ENCODE measurements around the gene VCP.

VCP gene

DNA sequence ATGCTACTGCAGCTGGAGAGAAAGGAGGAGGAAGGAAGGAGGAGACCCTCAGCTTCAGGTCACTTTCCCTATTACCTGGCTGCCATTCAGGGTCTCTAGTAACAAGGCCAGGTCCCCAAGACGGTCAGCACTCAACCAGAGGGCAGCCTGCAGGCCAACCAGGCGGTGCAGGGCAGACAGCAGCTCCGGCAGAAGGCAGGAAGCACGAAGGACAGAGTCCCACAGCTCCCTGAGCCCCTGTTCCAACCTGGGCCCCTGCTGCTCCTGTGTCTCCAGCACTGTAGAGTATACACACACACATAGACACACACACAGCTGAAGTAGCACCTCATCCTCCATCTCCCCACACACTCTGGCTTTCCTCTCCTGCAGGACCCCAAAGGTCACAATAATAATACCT is 5.6 kb upstream of the VCP start:
- Histone ChIP-seq H3K9me3 (ENCODE audit: control insufficient read depth, insufficient read depth, low read length) (no peaks in the 10 kb centered on the region), H3K27ac (ENCODE audit: low read length) (no peak overlapping the region), H3K27me3 (ENCODE audit: control insufficient read depth, insufficient read depth, low read length) (no peaks in the 10 kb centered on the region), H3K36me3 (ENCODE audit: control insufficient read depth, insufficient read depth, low read length) (peaks cover 10% of the 10 kb centered on the region; the same call in 1 of the 2 replicates), H3K4me1 (ENCODE audit: control insufficient read depth, insufficient read depth, low read length) (no peaks in the 10 kb centered on the region), H3K4me3 (ENCODE audit: low read length) (no peak overlapping the region)
- DNase-seq (ENCODE audit: low read depth, low spot score) = no peak
- no CpG with 5 or more reads among the region's 4 CpGs for WGBS (ENCODE audit: insufficient coverage, insufficient read length)

DNA sequence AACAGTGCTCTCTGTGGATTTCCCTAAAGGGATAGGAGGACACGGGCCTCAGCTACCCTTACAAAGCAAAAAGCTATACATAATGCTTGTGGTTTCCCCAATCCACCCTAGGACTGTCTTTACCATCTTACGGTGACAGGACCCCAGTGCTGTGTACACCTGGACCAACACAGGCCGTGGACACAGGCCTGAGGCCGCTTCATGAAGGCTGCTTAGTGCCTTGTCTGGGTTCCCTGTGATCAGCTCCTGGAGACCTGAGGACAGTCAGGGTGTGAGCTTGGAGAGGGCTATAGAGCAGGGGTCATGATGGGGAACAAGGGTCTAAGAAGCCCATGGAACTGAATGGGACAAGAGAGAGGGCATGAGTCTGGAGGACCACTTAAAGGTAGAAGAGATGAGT is 4.4 kb upstream of the VCP start:
- H3K27me3 ChIP-seq (ENCODE audit: control insufficient read depth, insufficient read depth, low read length) = no peaks in the 10 kb centered on the region
- no peak overlapping the region for H3K27ac ChIP-seq (ENCODE audit: low read length)
- WGBS (ENCODE audit: insufficient coverage, insufficient read length) = no CpG with 5 or more reads among the region's 4 CpGs
- no peak overlapping the region for H3K4me3 ChIP-seq (ENCODE audit: low read length)
- H3K36me3 ChIP-seq (ENCODE audit: control insufficient read depth, insufficient read depth, low read length) = peaks cover 10% of the 10 kb centered on the region; the same call in 1 of the 2 replicates
- no peaks in the 10 kb centered on the region for H3K4me1 ChIP-seq (ENCODE audit: control insufficient read depth, insufficient read depth, low read length)
- no peaks in the 10 kb centered on the region for H3K9me3 ChIP-seq (ENCODE audit: control insufficient read depth, insufficient read depth, low read length)
- no peak for DNase-seq (ENCODE audit: low read depth, low spot score)

DNA sequence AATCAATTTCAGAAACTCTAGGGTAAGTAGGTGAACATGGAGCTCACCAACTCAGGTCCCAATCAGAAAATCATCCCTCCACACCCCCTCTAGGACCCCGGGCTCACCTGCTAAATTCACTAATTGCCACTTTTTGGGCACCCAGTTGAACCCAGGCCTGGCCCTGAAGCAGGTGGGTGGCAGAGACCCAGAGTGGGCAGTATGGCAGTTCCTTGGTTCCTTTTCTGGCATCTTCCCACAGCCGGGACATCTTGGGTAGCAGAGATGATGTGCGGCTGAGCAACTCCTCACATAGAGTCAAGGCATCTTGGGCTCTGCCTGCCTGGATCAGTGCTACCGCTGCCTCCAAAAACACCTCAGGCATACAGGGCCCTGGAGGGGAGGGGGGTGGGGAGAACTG is 2.9 kb upstream of the VCP start:
- no CpG with 5 or more reads among the region's 4 CpGs for WGBS (ENCODE audit: insufficient coverage, insufficient read length)
- H3K36me3 ChIP-seq (ENCODE audit: control insufficient read depth, insufficient read depth, low read length) = peaks cover 10% of the 10 kb centered on the region; the same call in 1 of the 2 replicates
- no peak overlapping the region for H3K27ac ChIP-seq (ENCODE audit: low read length)

DNA sequence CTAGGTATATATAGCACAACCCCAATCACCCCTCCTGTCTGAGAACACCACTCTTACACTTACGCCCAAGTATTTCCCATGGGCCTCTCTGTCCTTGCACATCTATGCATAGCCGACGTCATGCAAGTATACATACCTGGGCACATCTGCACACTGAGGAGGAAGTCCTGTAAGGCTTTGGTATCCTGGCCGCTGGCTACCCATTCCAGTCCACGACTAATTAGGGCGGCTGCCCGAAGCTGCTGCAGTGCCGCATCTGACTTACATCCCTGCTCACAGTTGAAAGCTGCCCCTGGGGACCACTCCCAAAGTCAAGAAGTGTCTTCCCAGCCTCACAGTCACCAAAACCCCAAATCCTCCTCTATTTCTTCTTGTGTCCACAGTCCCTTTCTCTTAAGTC is 2.4 kb upstream of the VCP start:
- Histone ChIP-seq H3K27ac (ENCODE audit: low read length) (no peak overlapping the region), H3K36me3 (ENCODE audit: control insufficient read depth, insufficient read depth, low read length) (peaks cover 10% of the 10 kb centered on the region; the same call in 1 of the 2 replicates), H3K9me3 (ENCODE audit: control insufficient read depth, insufficient read depth, low read length) (no peaks in the 10 kb centered on the region), H3K4me3 (ENCODE audit: low read length) (no peak overlapping the region), H3K27me3 (ENCODE audit: control insufficient read depth, insufficient read depth, low read length) (no peaks in the 10 kb centered on the region), H3K4me1 (ENCODE audit: control insufficient read depth, insufficient read depth, low read length) (no peaks in the 10 kb centered on the region)
- WGBS (ENCODE audit: insufficient coverage, insufficient read length) = no CpG with 5 or more reads among the region's 8 CpGs
- no peak for DNase-seq (ENCODE audit: low read depth, low spot score)

More for the DNA sequence above, 2.9 kb upstream of the VCP start:
- no peak for DNase-seq (ENCODE audit: low read depth, low spot score)
- Histone ChIP-seq H3K4me3 (ENCODE audit: low read length) (no peak overlapping the region), H3K9me3 (ENCODE audit: control insufficient read depth, insufficient read depth, low read length) (no peaks in the 10 kb centered on the region), H3K4me1 (ENCODE audit: control insufficient read depth, insufficient read depth, low read length) (no peaks in the 10 kb centered on the region), H3K27me3 (ENCODE audit: control insufficient read depth, insufficient read depth, low read length) (no peaks in the 10 kb centered on the region)

DNA sequence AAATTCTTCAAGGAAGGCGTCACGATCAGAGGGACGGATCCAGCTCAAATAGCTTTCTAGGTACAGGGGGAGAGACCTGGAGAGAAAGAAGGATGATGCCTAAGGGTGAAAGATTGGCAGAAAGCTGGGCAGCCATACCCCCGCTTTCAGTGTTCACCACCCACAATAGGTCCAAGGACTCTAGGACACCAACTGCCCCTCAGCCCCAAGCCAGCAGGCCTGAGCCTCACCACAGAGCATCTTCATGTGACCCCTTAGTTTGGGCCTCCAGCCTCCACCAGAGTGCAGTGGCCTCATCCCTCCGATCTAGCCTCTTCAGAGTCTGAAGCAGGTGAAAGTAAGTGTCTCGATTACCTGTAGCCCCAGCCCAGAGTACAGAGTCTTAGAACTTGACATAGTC is 1.7 kb upstream of the VCP start:
- no peaks in the 10 kb centered on the region for H3K27me3 ChIP-seq (ENCODE audit: control insufficient read depth, insufficient read depth, low read length)
- no peak overlapping the region for H3K4me3 ChIP-seq (ENCODE audit: low read length)
- no peaks in the 10 kb centered on the region for H3K4me1 ChIP-seq (ENCODE audit: control insufficient read depth, insufficient read depth, low read length)
- H3K36me3 ChIP-seq (ENCODE audit: control insufficient read depth, insufficient read depth, low read length) = peaks cover 10% of the 10 kb centered on the region; the same call in 1 of the 2 replicates
- no peak for DNase-seq (ENCODE audit: low read depth, low spot score)
- H3K27ac ChIP-seq (ENCODE audit: low read length) = no peak overlapping the region
- no peaks in the 10 kb centered on the region for H3K9me3 ChIP-seq (ENCODE audit: control insufficient read depth, insufficient read depth, low read length)
- no CpG with 5 or more reads among the region's 6 CpGs for WGBS (ENCODE audit: insufficient coverage, insufficient read length)

DNA sequence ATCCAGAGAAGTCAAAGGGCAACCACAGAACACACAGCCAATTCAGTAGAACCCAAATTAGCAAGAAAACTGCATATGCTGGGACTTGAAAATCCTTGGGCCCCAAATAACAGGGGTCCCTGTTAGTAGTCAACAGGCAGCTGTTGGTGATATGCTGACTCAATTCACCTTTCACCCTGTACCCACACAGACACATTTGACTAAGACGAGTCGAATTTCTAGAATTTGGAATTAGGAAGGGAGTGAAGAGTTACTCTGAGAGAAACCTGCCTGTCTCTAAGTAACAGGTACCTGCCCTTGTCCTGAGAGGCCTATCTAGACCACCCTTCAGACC is 821 bp upstream of the VCP start:
- no peak overlapping the region for H3K27ac ChIP-seq (ENCODE audit: low read length)
- peaks cover 10% of the 10 kb centered on the region; the same call in 1 of the 2 replicates for H3K36me3 ChIP-seq (ENCODE audit: control insufficient read depth, insufficient read depth, low read length)
- WGBS (ENCODE audit: insufficient coverage, insufficient read length) = no CpG with 5 or more reads among the region's 2 CpGs
- H3K4me1 ChIP-seq (ENCODE audit: control insufficient read depth, insufficient read depth, low read length) = no peaks in the 10 kb centered on the region
- DNase-seq (ENCODE audit: low read depth, low spot score) = no peak
- no peaks in the 10 kb centered on the region for H3K27me3 ChIP-seq (ENCODE audit: control insufficient read depth, insufficient read depth, low read length)
- no peaks in the 10 kb centered on the region for H3K9me3 ChIP-seq (ENCODE audit: control insufficient read depth, insufficient read depth, low read length)
- H3K4me3 ChIP-seq (ENCODE audit: low read length) = no peak overlapping the region

DNA sequence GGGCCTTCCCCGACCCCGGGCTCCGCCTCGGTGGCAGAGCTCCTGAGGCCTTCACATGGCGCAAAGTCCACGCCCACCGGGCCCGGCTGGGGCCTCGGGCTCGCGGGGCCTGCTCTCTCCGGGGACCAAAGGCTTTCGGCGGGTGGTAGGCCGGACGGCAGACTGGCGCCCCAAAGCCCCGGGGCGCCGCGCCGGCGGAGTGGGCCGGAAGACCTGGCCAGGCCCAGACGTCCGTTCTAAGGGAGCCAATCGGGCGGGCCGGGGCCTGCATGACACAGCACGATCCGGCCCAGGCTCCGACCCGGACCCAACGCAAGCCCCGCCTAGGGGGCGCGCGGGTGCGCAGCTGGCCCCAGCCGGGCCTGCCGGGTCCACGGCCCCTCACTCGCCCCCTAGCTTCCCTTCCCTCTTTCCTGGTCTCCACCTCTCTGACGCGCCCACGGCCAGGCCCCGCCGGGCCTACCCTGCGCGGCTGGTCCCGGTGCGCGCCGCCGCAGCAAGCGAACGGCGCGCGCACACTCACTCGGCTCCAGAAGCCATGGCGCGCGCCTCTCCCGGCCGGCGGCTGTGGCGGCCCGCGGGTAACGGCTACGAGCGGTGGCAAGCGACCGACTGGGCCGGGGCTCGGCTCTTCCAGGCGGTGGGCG is 488 bp downstream of the VCP start:
- H3K9me3 ChIP-seq (ENCODE audit: control insufficient read depth, insufficient read depth, low read length) = no peaks in the 10 kb centered on the region
- DNase-seq (ENCODE audit: low read depth, low spot score) = peak; percentile 47
- no peaks in the 10 kb centered on the region for H3K4me1 ChIP-seq (ENCODE audit: control insufficient read depth, insufficient read depth, low read length)
- H3K4me3 ChIP-seq (ENCODE audit: low read length) = peak overlapping the region; percentile 68
- WGBS (ENCODE audit: insufficient coverage, insufficient read length) = no CpG with 5 or more reads among the region's 79 CpGs
- no peaks in the 10 kb centered on the region for H3K27me3 ChIP-seq (ENCODE audit: control insufficient read depth, insufficient read depth, low read length)
- H3K36me3 ChIP-seq (ENCODE audit: control insufficient read depth, insufficient read depth, low read length) = peaks cover 13% of the 10 kb centered on the region; the same call in 1 of the 2 replicates
- H3K27ac ChIP-seq (ENCODE audit: low read length) = no peak overlapping the region

DNA sequence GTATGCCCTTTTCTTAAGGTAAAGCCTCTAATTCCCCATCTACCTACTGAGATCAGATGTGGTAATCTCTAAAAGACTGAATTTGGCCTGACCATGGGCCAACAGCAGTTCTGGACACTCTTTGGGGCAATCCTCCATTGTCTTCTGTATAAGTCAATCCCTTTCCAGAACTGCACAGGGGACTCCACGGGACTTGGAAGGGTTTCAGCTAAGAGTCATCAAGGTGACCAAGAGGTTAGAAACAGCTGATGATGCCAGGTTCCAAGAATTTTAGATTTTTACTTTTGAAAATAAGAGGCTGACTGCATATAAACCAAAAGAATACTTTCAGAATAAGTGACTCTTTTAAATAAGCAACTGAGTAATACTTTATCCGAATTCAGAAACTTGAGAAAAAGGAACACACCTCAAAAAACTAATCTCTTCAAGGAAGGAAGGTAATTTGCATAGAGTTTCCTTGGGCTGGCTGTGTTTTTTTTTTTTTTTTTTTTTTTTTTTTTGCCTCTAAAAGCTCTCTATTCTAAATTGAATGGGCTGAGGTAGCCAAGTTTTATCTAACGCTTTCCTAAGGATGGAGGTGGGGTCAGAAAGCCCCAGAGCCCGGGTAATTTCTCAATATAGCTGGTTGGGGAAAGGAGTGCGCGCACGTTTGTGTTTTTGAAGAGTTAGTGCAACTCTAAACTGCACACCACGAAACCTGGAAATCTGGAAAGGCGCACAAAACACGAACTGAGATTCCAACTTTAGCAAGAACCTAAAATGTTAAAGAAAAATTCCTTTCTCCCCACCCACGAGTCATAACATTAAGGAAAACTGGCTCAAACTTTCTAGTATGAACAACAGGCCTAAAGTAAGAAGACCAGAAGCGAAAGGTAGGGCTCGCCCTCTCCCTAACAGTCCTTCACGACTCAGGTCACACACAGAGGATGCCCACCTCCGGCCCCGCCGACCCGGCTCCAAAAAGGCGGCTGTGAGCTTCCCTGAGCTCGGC is 1.3 kb downstream of the VCP start:
- WGBS (ENCODE audit: insufficient coverage, insufficient read length) = no CpG with 5 or more reads among the region's 20 CpGs
- H3K9me3 ChIP-seq (ENCODE audit: control insufficient read depth, insufficient read depth, low read length) = no peaks in the 10 kb centered on the region
- no peaks in the 10 kb centered on the region for H3K4me1 ChIP-seq (ENCODE audit: control insufficient read depth, insufficient read depth, low read length)
- no peak for DNase-seq (ENCODE audit: low read depth, low spot score)
- no peaks in the 10 kb centered on the region for H3K27me3 ChIP-seq (ENCODE audit: control insufficient read depth, insufficient read depth, low read length)
- no peak overlapping the region for H3K27ac ChIP-seq (ENCODE audit: low read length)
- peak overlapping the region; percentile 68; the same call in 1 of the 2 replicates for H3K4me3 ChIP-seq (ENCODE audit: low read length)
- H3K36me3 ChIP-seq (ENCODE audit: control insufficient read depth, insufficient read depth, low read length) = peaks cover 17% of the 10 kb centered on the region

DNA sequence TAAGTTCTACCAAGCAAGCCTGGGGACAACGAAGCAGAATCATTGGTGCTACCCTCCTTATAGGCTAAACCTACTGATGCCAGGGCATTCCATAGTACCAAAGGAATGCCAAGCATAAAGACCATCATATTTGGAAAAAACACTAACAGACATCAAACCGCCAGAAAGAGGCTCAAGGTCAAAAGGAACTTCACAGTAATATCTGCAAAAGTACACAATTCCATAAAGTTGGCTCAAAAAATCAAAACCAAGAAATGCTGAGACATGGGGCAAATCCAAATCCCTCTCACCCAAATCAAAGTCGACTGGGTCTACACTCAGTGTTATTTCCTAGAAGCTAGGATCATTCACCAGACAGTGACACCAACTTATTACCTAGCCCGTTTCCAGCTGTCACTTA is 3.4 kb downstream of the VCP start:
- no peak overlapping the region for H3K27ac ChIP-seq (ENCODE audit: low read length)
- no peaks in the 10 kb centered on the region for H3K27me3 ChIP-seq (ENCODE audit: control insufficient read depth, insufficient read depth, low read length)
- no peak overlapping the region for H3K4me3 ChIP-seq (ENCODE audit: low read length)
- H3K9me3 ChIP-seq (ENCODE audit: control insufficient read depth, insufficient read depth, low read length) = no peaks in the 10 kb centered on the region
- DNase-seq (ENCODE audit: low read depth, low spot score) = no peak
- peaks cover 29% of the 10 kb centered on the region for H3K36me3 ChIP-seq (ENCODE audit: control insufficient read depth, insufficient read depth, low read length)
- H3K4me1 ChIP-seq (ENCODE audit: control insufficient read depth, insufficient read depth, low read length) = no peaks in the 10 kb centered on the region
- no CpG with 5 or more reads among the region's 4 CpGs for WGBS (ENCODE audit: insufficient coverage, insufficient read length)

DNA sequence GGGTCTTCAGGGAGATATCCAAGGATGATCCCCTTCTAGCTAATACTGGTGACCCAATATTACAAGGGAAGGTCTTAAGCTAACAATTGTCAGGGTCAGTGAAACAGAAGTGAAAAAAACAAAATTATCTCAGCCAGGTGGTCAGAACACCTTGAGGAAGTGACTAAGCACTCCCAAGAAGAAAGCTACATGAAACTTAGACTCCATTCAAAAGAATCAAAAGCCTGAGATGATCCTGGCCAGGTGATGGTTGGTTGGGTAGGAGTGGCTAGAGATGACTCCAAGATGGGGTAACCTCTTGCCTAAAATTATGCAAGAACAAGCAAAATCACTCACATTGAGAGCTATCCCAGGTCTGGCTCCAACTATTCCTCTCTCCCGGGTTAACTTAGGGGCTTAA is 5.4 kb downstream of the VCP start:
- Histone ChIP-seq H3K27me3 (ENCODE audit: control insufficient read depth, insufficient read depth, low read length) (no peaks in the 10 kb centered on the region), H3K4me1 (ENCODE audit: control insufficient read depth, insufficient read depth, low read length) (no peaks in the 10 kb centered on the region), H3K4me3 (ENCODE audit: low read length) (no peak overlapping the region), H3K36me3 (ENCODE audit: control insufficient read depth, insufficient read depth, low read length) (peaks cover 45% of the 10 kb centered on the region), H3K9me3 (ENCODE audit: control insufficient read depth, insufficient read depth, low read length) (no peaks in the 10 kb centered on the region), H3K27ac (ENCODE audit: low read length) (no peak overlapping the region)
- WGBS (ENCODE audit: insufficient coverage, insufficient read length) = no CpG with 5 or more reads among the region's 1 CpG
- DNase-seq (ENCODE audit: low read depth, low spot score) = no peak
